OCI-LY3 (cell line): Measurements from ENCODE around the gene INF2.

Experiments used
- H2AFZ ChIP-seq: fragments of 200-600, 300-600 bp; shearing (Covaris generic); 2 replicates; pipeline ENCODE4 v1.6.0; 2014; ENCODE audit warnings: antibody characterized with exemption, low read depth, low read length
- H3K27ac ChIP-seq: fragments of 200-600, 300-600 bp; sonication (generic); 2 replicates; pipeline ENCODE4 v1.5.1; 2014; ENCODE audit warnings: mild to moderate bottlenecking, low read length, moderate library complexity, mixed read lengths
- H3K27me3 ChIP-seq: fragments of 200-600, 300-600 bp; sonication (generic); 2 replicates; pipeline ENCODE4 v1.6.1; 2014; ENCODE audit warnings: low read depth, low read length, mixed read lengths
- H3K36me3 ChIP-seq: fragments of 200-600, 300-600 bp; sonication (generic); replicated peaks from 2 replicates; pipeline ENCODE3; 2014; ENCODE audit warnings: low read depth, low read length, mixed read lengths
- H3K4me1 ChIP-seq: fragments of 300-600, 200-600 bp; sonication (generic); 2 replicates; pipeline ENCODE4 v1.6.1; 2014; ENCODE audit warnings: low read length, mixed read lengths
- H3K4me2 ChIP-seq: fragments of 200-600, 300-600 bp; sonication (generic); 2 replicates; pipeline ENCODE4 v1.6.1; 2014; ENCODE audit warnings: low read length, mixed read lengths
- H3K4me3 ChIP-seq: fragments of 300-600, 200-600 bp; sonication (generic); 2 replicates; pipeline ENCODE4 v1.5.1; 2014; ENCODE audit warnings: antibody characterized with exemption, mild to moderate bottlenecking, low read length, moderate library complexity
- H3K79me2 ChIP-seq: fragments of 300-600, 200-600 bp; shearing (Covaris generic); 2 replicates; pipeline ENCODE4 v1.6.1; 2014; ENCODE audit warnings: mild to moderate bottlenecking, low read length, mixed read lengths
- H3K9ac ChIP-seq: fragments of 300-600, 200-600 bp; shearing (Covaris generic); 2 replicates; pipeline ENCODE4 v1.6.0; 2014; ENCODE audit warnings: mild to moderate bottlenecking, low read length, moderate library complexity
- H3K9me3 ChIP-seq: fragments of 200-600, 300-600 bp; shearing (Covaris generic); 2 replicates; pipeline ENCODE4 v1.6.1; 2014; ENCODE audit warnings: low read length, mixed read lengths; ENCODE audit not compliant: insufficient read depth
- H4K20me1 ChIP-seq: fragments of 200-600, 300-600 bp; sonication (generic); 2 replicates; pipeline ENCODE4 v1.6.1; 2016; ENCODE audit warnings: low read length, mixed read lengths; ENCODE audit not compliant: insufficient read depth
- CTCF ChIP-seq: fragments of 200-600, 300-600 bp; sonication (generic); IDR thresholded peaks from 2 replicates; pipeline ENCODE4 v1.5.1; 2014; ENCODE audit warnings: antibody characterized with exemption, low read length, low read depth
- EZH2phosphoT487 ChIP-seq: fragments of 200-600 bp; shearing (Covaris generic); IDR thresholded peaks from 2 replicates; pipeline ENCODE4 v1.6.1; 2018; ENCODE audit warnings: antibody characterized with exemption, mixed run types, low read depth

Gene INF2

DNA sequence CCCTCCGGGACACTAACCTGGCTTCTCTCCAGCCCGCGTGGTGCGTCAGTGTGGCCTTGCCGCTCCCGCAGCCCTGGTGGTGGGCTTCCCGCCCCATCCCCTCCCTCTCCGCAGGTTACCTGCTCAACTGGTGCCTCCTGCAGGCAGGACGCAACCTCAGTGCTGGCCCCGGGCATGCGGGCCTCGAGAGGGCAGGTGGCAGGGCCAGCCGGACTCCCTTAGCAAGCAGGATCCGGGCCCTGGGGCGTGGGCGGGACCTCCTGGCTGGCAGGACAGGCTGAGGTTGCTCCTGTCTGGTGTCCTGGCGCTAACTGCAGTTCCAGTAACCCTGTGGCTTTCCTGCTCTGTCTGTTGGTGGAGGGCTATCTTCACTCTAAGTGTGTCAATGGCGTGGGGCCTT, 26.0 kb downstream of the INF2 start:
- TF ChIP-seq CTCF, result no peak
- TF ChIP-seq EZH2phosphoT487, result no peak
- H3K36me3 ChIP-seq, result no peaks in the 10 kb centered on the region
- H3K9ac ChIP-seq, result no peak overlapping the region
- H3K27me3 ChIP-seq, result no peaks in the 10 kb centered on the region
- no peaks in the 10 kb centered on the region for H3K4me1 ChIP-seq
- H3K9me3 ChIP-seq, result no peaks in the 10 kb centered on the region
- H3K4me3 ChIP-seq, result no peak overlapping the region
- H3K4me2 ChIP-seq, result no peak overlapping the region
- H3K27ac ChIP-seq, result no peak overlapping the region
- H2AFZ ChIP-seq, result no peak overlapping the region
- H3K79me2 ChIP-seq, result no peaks in the 10 kb centered on the region
- H4K20me1 ChIP-seq, result no peaks in the 10 kb centered on the region

DNA sequence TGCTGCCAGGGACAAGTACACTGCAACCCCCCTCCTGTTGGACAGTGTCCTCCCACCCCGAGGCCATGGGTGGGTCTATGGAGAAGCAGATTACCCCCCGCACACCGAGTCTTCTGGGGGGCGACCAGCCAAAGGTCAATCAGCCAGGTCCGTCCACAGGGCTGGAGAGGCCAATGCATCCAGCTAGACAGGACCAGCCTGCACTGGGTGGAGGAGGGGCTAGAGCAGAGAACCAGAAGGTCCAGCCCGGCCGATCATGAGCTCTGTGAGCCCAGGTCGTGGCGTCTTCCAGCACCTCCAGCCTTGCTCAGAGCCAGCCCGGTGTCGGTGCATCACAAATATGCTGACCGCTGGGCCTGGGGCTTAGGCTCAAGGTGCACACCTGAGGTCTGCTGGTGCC, 26.5 kb downstream of the INF2 start:
- no peak overlapping the region for H2AFZ ChIP-seq
- no peak overlapping the region for H3K9ac ChIP-seq
- no peaks in the 10 kb centered on the region for H3K36me3 ChIP-seq
- no peaks in the 10 kb centered on the region for H3K4me1 ChIP-seq
- no peak overlapping the region for H3K4me2 ChIP-seq
- H3K4me3 ChIP-seq, result no peak overlapping the region
- H3K27me3 ChIP-seq, result no peaks in the 10 kb centered on the region
- no peak for TF ChIP-seq EZH2phosphoT487
- no peak for TF ChIP-seq CTCF
- no peaks in the 10 kb centered on the region for H3K79me2 ChIP-seq
- H3K9me3 ChIP-seq, result no peaks in the 10 kb centered on the region
- H4K20me1 ChIP-seq, result no peaks in the 10 kb centered on the region
- no peak overlapping the region for H3K27ac ChIP-seq

DNA sequence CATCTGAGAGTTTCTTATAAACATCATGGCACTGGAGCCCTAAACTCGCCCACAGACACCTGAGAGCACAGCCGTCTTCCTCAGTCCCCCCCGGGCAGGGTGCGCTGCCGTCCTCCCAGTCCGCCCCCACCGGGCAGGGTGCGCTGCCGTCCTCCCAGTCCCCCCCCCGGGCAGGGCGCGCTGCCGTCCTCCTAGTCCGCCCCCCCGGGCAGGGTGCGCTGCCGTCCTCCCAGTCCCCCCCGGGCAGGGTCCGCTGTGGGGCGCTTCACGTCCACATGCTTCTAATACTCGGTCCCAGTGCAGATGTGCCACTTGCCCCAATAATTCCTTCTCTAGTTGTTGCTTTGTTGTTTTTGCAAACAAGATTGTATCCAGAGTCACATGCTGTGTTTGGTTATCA, 27.7 kb downstream of the INF2 start:
- Histone ChIP-seq H3K9ac (no peak overlapping the region), H3K4me1 (no peaks in the 10 kb centered on the region), H3K9me3 (no peaks in the 10 kb centered on the region), H4K20me1 (no peaks in the 10 kb centered on the region), H3K27me3 (no peaks in the 10 kb centered on the region), H3K4me2 (no peak overlapping the region), H2AFZ (no peak overlapping the region), H3K27ac (no peak overlapping the region), H3K36me3 (no peaks in the 10 kb centered on the region), H3K4me3 (no peak overlapping the region), H3K79me2 (no peaks in the 10 kb centered on the region)
- TF ChIP-seq EZH2phosphoT487, result no peak
- TF ChIP-seq CTCF, result no peak

GRCh38 chr14:104717646-104718045, 28.2 kb downstream of the INF2 start:
- Histone ChIP-seq H3K4me2 (no peak overlapping the region), H3K9me3 (no peaks in the 10 kb centered on the region), H3K9ac (no peak overlapping the region), H3K27me3 (no peaks in the 10 kb centered on the region), H3K27ac (no peak overlapping the region), H3K79me2 (no peaks in the 10 kb centered on the region), H3K36me3 (no peaks in the 10 kb centered on the region), H3K4me3 (no peak overlapping the region), H2AFZ (no peak overlapping the region), H4K20me1 (no peaks in the 10 kb centered on the region), H3K4me1 (no peaks in the 10 kb centered on the region)
- TF ChIP-seq EZH2phosphoT487, result no peak
- TF ChIP-seq CTCF, result no peak
